GM12878 (cell line): Measurements from ENCODE around the gene STPG3. TPM values are rescaled to one million over a fixed set of nuclear protein-coding genes. Genes with fewer than 3 reads are reported as not detected.
"Not testable (repeated sequence)": the region's sequence is repeated elsewhere in the genome, so short reads cannot be mapped to it uniquely, and the experiment has no call there.

Experiments used
- ATAC-seq: fragments of 200-7000 bp; cut with Tn5 transposase; 3 replicates; pipeline ENCODE4 v1.9.1; 2020; ENCODE audit warnings: mild to moderate bottlenecking, moderate library complexity
- BruUV-seq: library from RNA; stranded (reverse); fragments of 400-500 nt; replicated peaks from 2 replicates; lab custom pipeline; 2021; lab: Mats Ljungman, UMichigan
- CTCF ChIA-PET: fragments of 300-600 bp; sonication (Branson Sonifier 250); formaldehyde crosslinking; extraction: SDS; loops from one replicate; lab custom pipeline; 2021; ENCODE audit warnings: inconsistent platforms; lab: Yijun Ruan, JAX
- POLR2A ChIA-PET: fragments of 350-600 bp; formaldehyde crosslinking; extraction: SDS; loops from one replicate; lab custom pipeline; 2021; ENCODE audit warnings: inconsistent platforms; lab: Charles Lee
- RAD21 ChIA-PET: fragments of 300-600 bp; sonication (Branson Sonifier 250); formaldehyde crosslinking; loops from one replicate; lab custom pipeline; 2023; ENCODE audit warnings: antibody characterized with exemption; ENCODE audit not compliant: unreplicated experiment; lab: Charles Lee
- SMC1A ChIA-PET: fragments of 300-600 bp; sonication (Branson Sonifier 250); formaldehyde crosslinking; loops from one replicate; lab custom pipeline; 2023; ENCODE audit not compliant: unreplicated experiment, uncharacterized antibody; lab: Charles Lee
- DNase-seq: peaks from one replicate; pipeline ENCODE4 v3.0.0-alpha.2; 2011; ENCODE audit warnings: low read depth, low spot score
- FAIRE-seq: peaks from 3 replicates; lab custom pipeline; 2011; peaks lifted over from hg19 to GRCh38; lab: Jason Lieb, UNC
- H2AFZ ChIP-seq: 2 replicates; pipeline ENCODE4 v1.6.0; 2011; ENCODE audit warnings: low read depth, low read length, control low read depth; ENCODE audit not compliant: control insufficient read depth
- H3K27ac ChIP-seq: 2 replicates; pipeline ENCODE4 v1.5.1; 2011; ENCODE audit warnings: control low read depth; ENCODE audit not compliant: control insufficient read depth, insufficient read depth
- H3K27me3 ChIP-seq, 2 experiments: replicated peaks in 1 of 2; 2 replicates each; pipeline versions ENCODE4 v1.6.0 to v1.6.1; 2011; ENCODE audit warnings: low read length in 1 of 2; ENCODE audit not compliant: control insufficient read depth in 2 of 2, insufficient read depth in 2 of 2
- H3K36me3 ChIP-seq, 2 experiments: 2 replicates each; pipeline ENCODE4 v1.5.1; 2011; ENCODE audit warnings: low read length in 1 of 2; ENCODE audit not compliant: control insufficient read depth in 2 of 2, insufficient read depth in 2 of 2
- H3K4me1 ChIP-seq: 2 replicates; pipeline ENCODE4 v1.6.1; 2011; ENCODE audit warnings: mild to moderate bottlenecking, low read length, moderate library complexity, mixed read lengths; ENCODE audit not compliant: control insufficient read depth, insufficient read depth
- H3K4me2 ChIP-seq: 2 replicates; pipeline ENCODE4 v1.6.0; 2011; ENCODE audit warnings: control low read depth; ENCODE audit not compliant: control insufficient read depth, insufficient read depth
- H3K4me3 ChIP-seq: fragments of 200-600 bp; sonication (generic); 2 replicates; pipeline ENCODE4 v1.5.1; 2016
- H3K79me2 ChIP-seq: 2 replicates; pipeline ENCODE4 v1.6.0; 2011; ENCODE audit warnings: low read length; ENCODE audit not compliant: control insufficient read depth, insufficient read depth
- H3K9ac ChIP-seq: 2 replicates; pipeline ENCODE4 v1.8.0; 2011; ENCODE audit warnings: low read length, control low read depth, mixed read lengths; ENCODE audit not compliant: control insufficient read depth, insufficient read depth
- H3K9me3 ChIP-seq: replicated peaks from 3 replicates; pipeline ENCODE4 v1.5.1; 2011; ENCODE audit warnings: mild to moderate bottlenecking, low read length; ENCODE audit not compliant: control insufficient read depth, insufficient read depth
- H4K20me1 ChIP-seq: 2 replicates; pipeline ENCODE4 v1.6.0; 2011; ENCODE audit not compliant: control insufficient read depth, insufficient read depth
- MLLT1 ChIP-seq: fragments of 450-650 bp; IDR thresholded peaks from 2 replicates; pipeline ENCODE4 v1.6.1; 2016; ENCODE audit warnings: mild to moderate bottlenecking
- WGBS: methylation state at CpG from one replicate; pipeline ENCODE4 v1.1.6; 2016; ENCODE audit warnings: low lambda C conversion rate; ENCODE audit not compliant: insufficient replicate concordance, insufficient coverage; ENCODE audit errors: missing lambda C conversion rate; 5-methylcytosine and 5-hydroxymethylcytosine counted together
- in situ Hi-C: fragments of 300-500 bp; cut with MboI; formaldehyde crosslinking; loops from 9 replicates; pipeline ENCODE4 v1.14.3; 2018; ENCODE audit warnings: mixed read lengths
- intact Hi-C: fragments of 100-400 bp; cut with micrococcal nuclease; formaldehyde crosslinking; loops from one replicate; pipeline ENCODE4 v1.14.2; 2022; ENCODE audit not compliant: unreplicated experiment
- polyA plus RNA-seq, 11 experiments: library from polyadenylated mRNA; depleted of rRNA in 4 of 11; unstranded in 6 of 11; stranded (reverse) in 5 of 11; fragments of >200 nt; fragmentation: Nextera tagmentation in 4 of 11; fragmentation: Illumina TruSeq in 1 of 11; extraction: Ambion mirVana in 4 of 11; extraction: Trizol in 1 of 11; gene quantifications; 1 replicate in 1 of 11; 2 replicates in 10 of 11; pipeline versions ENCODE4 v1.2.1 to v1.2.3, GENCODE V29; 2011 to 2016; ENCODE audit warnings: inconsistent platforms in 2 of 11, missing spikeins in 2 of 11, low read depth in 1 of 11
- total RNA-seq, 4 experiments: library from RNA; depleted of rRNA in 3 of 4; stranded (reverse); fragments of >200 nt in 3 of 4; fragmentation: Illumina TruSeq in 1 of 4; extraction: Trizol in 1 of 4; gene quantifications; 2 replicates each; pipeline versions ENCODE4 v1.2.1 to v1.2.3, GENCODE V29; 2013 to 2021

STPG3 gene
- total and polyA plus RNA-seq, 10 of the 15 experiments (the other 5 are each of a cell fraction or from before 2014, with no cell fraction given): not detected

- Histone ChIP-seq H3K4me2 (peak overlapping the region; percentile 77), H2AFZ (peak overlapping the region; percentile 75; the same call in 1 of the 2 replicates), H3K36me3 (peaks cover 8 to 14% of the 10 kb centered on the region in 2 experiments), H3K4me3 (peak overlapping the region; percentile 76), H3K9ac (peak overlapping the region; percentile 68), H3K27ac (peak overlapping the region; percentile 83), H3K79me2 (peaks cover 30% of the 10 kb centered on the region), H3K4me1 (peaks cover 45% of the 10 kb centered on the region)
- BruUV-seq, H3K27me3 ChIP-seq, DNase-seq, in situ Hi-C loops, ATAC-seq, H4K20me1 ChIP-seq, FAIRE-seq, H3K9me3 ChIP-seq: not testable (repeated sequence)
- WGBS: 41% methylated on average over 24 of the region's 27 CpGs
- ChIA-PET RAD21 (interaction anchor here (0.7 to 2.2 kb wide), 5 partner anchors 15 to 168 kb away, joined by 3 to 13 read pairs (median 11); partner anchors contain the start of genes NELFB and RNF208), CTCF (interaction anchor here (0.7 to 5.3 kb wide), 7 partner anchors 13 to 205 kb away, joined by 3 to 52 read pairs (median 3); partner anchors contain the start of genes CYSRT1, RNF208, RNF224 and SSNA1), POLR2A (interaction anchor here (0.5 to 9.2 kb wide), 19 partner anchors 15 to 361 kb away, joined by 3 to 112 read pairs (median 7); partner anchors contain the start of genes MAN1B1, NELFB, NRARP and RNF208), SMC1A (interaction anchor here (0.7 to 1.7 kb wide), 5 partner anchors 17 to 153 kb away, joined by 3 to 6 read pairs (median 3); partner anchors contain the start of gene MAN1B1)
- TF ChIP-seq MLLT1: peak; percentile 79
- intact Hi-C loops: loop anchor here (5.0 kb wide), 1 partner anchor 452 kb away; no protein-coding TSS in a partner anchor
Measured at GRCh38 chr9:137239541-137240200, 11.4 kb upstream of the STPG3 start.
